Measurements from ENCODE around the gene TP53BP2.

TP53BP2 gene

DNA sequence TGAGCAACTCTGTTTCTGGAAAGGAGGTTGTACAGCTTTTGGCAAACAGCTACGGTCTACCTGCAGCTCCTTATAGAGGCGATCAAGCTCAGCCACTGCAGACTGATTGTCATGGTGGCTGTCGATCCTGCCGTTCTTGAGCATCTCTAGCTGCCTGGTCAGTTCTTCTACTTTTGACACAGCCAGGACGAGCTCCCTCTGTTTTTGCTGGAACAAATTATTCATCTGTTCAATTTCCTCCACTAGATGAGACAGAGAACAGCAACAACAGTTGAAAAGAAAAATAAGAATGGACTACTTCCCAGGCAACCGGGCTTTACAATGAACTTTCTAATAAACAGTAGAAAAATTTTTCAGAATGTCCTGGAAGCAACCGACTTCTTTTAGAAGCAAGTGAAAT, 42.5 kb downstream of the TP53BP2 start:
- TF ChIP-seq FOXA1 (IDR thresholded peaks at IDR 0.05) (no peak), HDGF (IDR thresholded peaks at IDR 0.05; ENCODE audit: borderline replicate concordance) (no peak), BHLHE40 (IDR thresholded peaks at IDR 0.05; ENCODE audit: borderline replicate concordance) (no peak), SUZ12 (IDR thresholded peaks at IDR 0.05) (no peak), NFRKB (IDR thresholded peaks at IDR 0.05) (no peak), TARDBP (IDR thresholded peaks at IDR 0.05) (no peak), FOXK2 (IDR thresholded peaks at IDR 0.05) (no peak), LEF1 (IDR thresholded peaks at IDR 0.05; ENCODE audit: borderline replicate concordance) (no peak), ELF4 (IDR thresholded peaks at IDR 0.05) (no peak), FOXM1 (IDR thresholded peaks at IDR 0.05; ENCODE audit: borderline replicate concordance) (no peak), L3MBTL2 (conservative IDR thresholded peaks at IDR 0.05) (no peak), CTBP1 (IDR thresholded peaks at IDR 0.05; ENCODE audit: borderline replicate concordance) (no peak), PKNOX1 (IDR thresholded peaks at IDR 0.05) (no peak), ARNT (IDR thresholded peaks at IDR 0.05) (no peak), SP1 (IDR thresholded peaks at IDR 0.05) (no peak), ZNF384 (IDR thresholded peaks at IDR 0.05) (no peak)
- CTCF ChIA-PET: interaction anchor here (0.6 kb wide), 2 partner anchors 78 to 104 kb away, joined by 3 read pairs; no protein-coding TSS in a partner anchor
- POLR2A ChIA-PET: no interaction called here
- no peak for DNase-seq (ENCODE audit: extremely low spot score)

DNA sequence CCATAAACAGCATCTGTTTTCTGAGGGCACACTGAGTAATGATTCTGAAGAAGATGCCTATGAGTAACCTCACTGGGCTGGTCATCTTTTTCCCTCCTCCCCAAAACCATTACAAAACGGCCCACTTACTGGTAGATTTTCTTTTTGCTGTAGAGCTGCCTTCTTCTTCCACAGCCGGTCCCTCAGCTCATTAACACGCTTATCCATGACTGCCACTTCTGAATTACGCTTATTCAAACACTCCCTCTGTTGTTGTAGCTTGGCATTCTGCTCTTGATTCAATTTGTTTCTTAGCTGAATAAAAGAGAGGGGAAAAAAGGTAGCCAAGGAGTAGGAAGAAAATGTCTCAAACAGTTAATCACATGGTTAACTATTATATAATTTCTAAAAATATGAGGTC, 43.1 kb downstream of the TP53BP2 start:
- ChIA-PET POLR2A (no interaction called here), CTCF (interaction anchor here (0.6 kb wide), 1 partner anchor 104 kb away, joined by 3 read pairs; no protein-coding TSS in a partner anchor)
- TF ChIP-seq ZNF384 (IDR thresholded peaks at IDR 0.05) (no peak), FOXK2 (IDR thresholded peaks at IDR 0.05) (no peak), CTBP1 (IDR thresholded peaks at IDR 0.05; ENCODE audit: borderline replicate concordance) (no peak), FOXA1 (IDR thresholded peaks at IDR 0.05) (no peak)
- DNase-seq (ENCODE audit: extremely low spot score): no peak

DNA sequence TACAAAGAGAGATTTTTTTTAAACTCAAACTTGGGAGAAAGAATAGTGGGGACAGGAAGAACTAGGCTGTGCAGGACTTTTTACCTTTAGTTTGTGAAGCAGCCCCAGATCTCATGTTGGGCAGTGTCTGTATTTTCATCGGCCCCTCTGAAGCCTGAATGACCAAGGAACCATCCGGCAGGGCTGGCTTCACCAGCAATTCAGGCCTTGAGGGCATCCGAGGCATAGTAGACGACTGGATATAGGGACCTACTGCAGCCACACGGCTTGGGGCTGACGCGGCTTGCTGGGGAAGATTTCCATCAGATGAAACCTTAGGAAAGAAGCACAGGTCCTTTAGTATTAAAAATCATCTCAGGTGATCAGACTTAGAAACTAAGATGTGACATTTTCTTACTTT, 43.7 kb downstream of the TP53BP2 start:
- ChIA-PET CTCF (no interaction called here), POLR2A (no interaction called here)
- TF ChIP-seq ELF4 (IDR thresholded peaks at IDR 0.05) (no peak), HDGF (IDR thresholded peaks at IDR 0.05; ENCODE audit: borderline replicate concordance) (no peak), FOXM1 (IDR thresholded peaks at IDR 0.05; ENCODE audit: borderline replicate concordance) (no peak), ZNF384 (IDR thresholded peaks at IDR 0.05) (no peak), LEF1 (IDR thresholded peaks at IDR 0.05; ENCODE audit: borderline replicate concordance) (no peak), FOXA1 (IDR thresholded peaks at IDR 0.05) (no peak), TARDBP (IDR thresholded peaks at IDR 0.05) (no peak), SUZ12 (IDR thresholded peaks at IDR 0.05) (no peak), L3MBTL2 (conservative IDR thresholded peaks at IDR 0.05) (no peak), FOXK2 (IDR thresholded peaks at IDR 0.05) (no peak), PKNOX1 (IDR thresholded peaks at IDR 0.05) (no peak), ARNT (IDR thresholded peaks at IDR 0.05) (no peak), CTBP1 (IDR thresholded peaks at IDR 0.05; ENCODE audit: borderline replicate concordance) (no peak), SP1 (IDR thresholded peaks at IDR 0.05) (no peak), NFRKB (IDR thresholded peaks at IDR 0.05) (no peak), BHLHE40 (IDR thresholded peaks at IDR 0.05; ENCODE audit: borderline replicate concordance) (no peak)
- DNase-seq (ENCODE audit: extremely low spot score): no peak

- TF ChIP-seq ELF4 (IDR thresholded peaks at IDR 0.05) (no peak), L3MBTL2 (conservative IDR thresholded peaks at IDR 0.05) (no peak), FOXM1 (IDR thresholded peaks at IDR 0.05; ENCODE audit: borderline replicate concordance) (no peak), SUZ12 (IDR thresholded peaks at IDR 0.05) (no peak), TARDBP (IDR thresholded peaks at IDR 0.05) (no peak)
- DNase-seq (ENCODE audit: extremely low spot score): no peak
- ChIA-PET CTCF (no interaction called here), POLR2A (no interaction called here)
These were observed 49.5 kb downstream of the TP53BP2 start for GRCh38 chr1:223796210-223796609.

DNA sequence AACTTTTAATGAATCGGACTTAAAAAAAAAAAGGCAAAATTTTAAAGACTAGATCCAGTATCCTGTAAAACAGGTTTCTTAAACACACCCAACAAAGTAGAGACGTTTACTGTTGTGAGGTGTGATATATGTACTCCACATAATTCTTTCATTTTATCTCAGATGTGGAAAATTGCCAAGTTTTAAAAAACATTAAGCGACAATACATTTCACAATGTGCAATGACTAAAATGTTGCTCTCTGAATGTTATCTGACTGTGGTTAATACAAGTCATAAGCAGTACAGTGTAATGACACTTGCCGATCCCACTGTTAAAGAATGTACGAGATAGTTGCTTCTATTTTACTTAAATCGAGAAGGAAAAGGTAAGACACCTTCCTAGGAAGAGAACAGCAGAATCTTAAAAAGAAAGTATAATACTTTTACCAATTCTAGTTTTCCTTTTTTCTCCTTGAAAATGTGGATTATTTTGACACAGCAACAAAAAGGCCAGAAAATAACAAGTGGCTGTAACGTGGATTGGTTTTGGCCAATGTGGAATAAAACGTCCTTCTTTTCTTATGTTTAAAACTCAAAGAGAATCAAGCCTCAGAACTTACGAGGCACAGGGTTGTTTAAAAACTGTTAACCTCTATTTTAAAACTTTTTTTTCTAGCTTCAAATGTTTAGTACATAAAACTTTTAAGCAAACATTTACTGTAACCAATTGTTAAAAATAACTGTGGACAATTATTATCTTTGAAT, 51.4 kb downstream of the TP53BP2 start:
- no peak for TF ChIP-seq SUZ12 (IDR thresholded peaks at IDR 0.05)
- no peak for TF ChIP-seq TARDBP (IDR thresholded peaks at IDR 0.05)
- no peak for TF ChIP-seq LEF1 (IDR thresholded peaks at IDR 0.05; ENCODE audit: borderline replicate concordance)
- TF ChIP-seq L3MBTL2 (conservative IDR thresholded peaks at IDR 0.05): no peak
- TF ChIP-seq ZNF384 (IDR thresholded peaks at IDR 0.05): no peak
- ChIA-PET CTCF (no interaction called here), POLR2A (no interaction called here)
- DNase-seq (ENCODE audit: extremely low spot score): no peak

- TF ChIP-seq SUZ12 (IDR thresholded peaks at IDR 0.05) (no peak), SP1 (IDR thresholded peaks at IDR 0.05) (no peak), ZNF384 (IDR thresholded peaks at IDR 0.05) (no peak), HDGF (IDR thresholded peaks at IDR 0.05; ENCODE audit: borderline replicate concordance) (no peak), FOXK2 (IDR thresholded peaks at IDR 0.05) (no peak), CTBP1 (IDR thresholded peaks at IDR 0.05; ENCODE audit: borderline replicate concordance) (no peak), LEF1 (IDR thresholded peaks at IDR 0.05; ENCODE audit: borderline replicate concordance) (no peak), TARDBP (IDR thresholded peaks at IDR 0.05) (no peak), ARNT (IDR thresholded peaks at IDR 0.05) (no peak), FOXA1 (IDR thresholded peaks at IDR 0.05) (no peak), FOXM1 (IDR thresholded peaks at IDR 0.05; ENCODE audit: borderline replicate concordance) (no peak), NFRKB (IDR thresholded peaks at IDR 0.05) (no peak), ELF4 (IDR thresholded peaks at IDR 0.05) (no peak), L3MBTL2 (conservative IDR thresholded peaks at IDR 0.05) (no peak), PKNOX1 (IDR thresholded peaks at IDR 0.05) (no peak), BHLHE40 (IDR thresholded peaks at IDR 0.05; ENCODE audit: borderline replicate concordance) (no peak)
- CTCF ChIA-PET: no interaction called here
- POLR2A ChIA-PET: no interaction called here
These were observed 52.0 kb downstream of the TP53BP2 start for GRCh38 chr1:223793716-223794115.

More at GRCh38 chr1:223793716-223794115, 52.0 kb downstream of the TP53BP2 start:
- no peak for DNase-seq (ENCODE audit: extremely low spot score)

Data from HEK293T (cell line).